Naive B cell (primary cell): ENCODE data around the gene DNM1. TPM values are rescaled to one million over a fixed set of nuclear protein-coding genes. Genes with fewer than 3 reads are reported as not detected.

Experiments used
- ATAC-seq, 2 donors: fragments of 150-1000 bp; cut with Tn5 transposase; 2 replicates each; pipeline ENCODE4 v1.10.0; 2021; ENCODE audit warnings: low read depth in 2 of 2, mild to moderate bottlenecking in 2 of 2, moderate library complexity in 2 of 2
- DNase-seq: peaks from one replicate; pipeline ENCODE4 v3.0.0; 2022
- H3K27ac Mint-ChIP-seq, 6 donors: one replicate each; pipeline ENCODE4 v1.8.0; 2020 to 2022; ENCODE audit warnings: mild to moderate bottlenecking in 6 of 6, mixed read lengths in 6 of 6, moderate library complexity in 5 of 6, inconsistent platforms in 2 of 6
- H3K27me3 Mint-ChIP-seq, 3 donors: one replicate each; pipeline ENCODE4 v1.8.0; 2021 to 2022; ENCODE audit warnings: mixed read lengths in 3 of 3, mild to moderate bottlenecking in 1 of 3
- H3K36me3 Mint-ChIP-seq, 2 donors: one replicate each; pipeline ENCODE4 v1.8.0; 2020 to 2022; ENCODE audit warnings: mixed read lengths in 2 of 2, inconsistent platforms in 1 of 2, mild to moderate bottlenecking in 1 of 2
- H3K4me1 Mint-ChIP-seq, 3 donors: one replicate each; pipeline ENCODE4 v1.8.0; 2020 to 2022; ENCODE audit warnings: mixed read lengths in 3 of 3, inconsistent platforms in 1 of 3, mild to moderate bottlenecking in 1 of 3, moderate library complexity in 1 of 3
- H3K4me3 Mint-ChIP-seq, 8 donors: one replicate each; pipeline ENCODE4 v1.8.0; 2020 to 2022; ENCODE audit warnings: mild to moderate bottlenecking in 8 of 8, mixed read lengths in 8 of 8, moderate library complexity in 8 of 8, inconsistent platforms in 2 of 8
- H3K9me3 Mint-ChIP-seq, 7 donors: one replicate each; pipeline ENCODE4 v1.8.0; 2020 to 2022; ENCODE audit warnings: mixed read lengths in 7 of 7, mild to moderate bottlenecking in 5 of 7, inconsistent platforms in 2 of 7, moderate library complexity in 1 of 7
- polyA plus RNA-seq, 6 donors: library from polyadenylated mRNA; unstranded; fragments of 300-500 nt; fragmentation: Illumina TruSeq; gene quantifications; one replicate each; pipeline ENCODE4 v1.2.3, GENCODE V29; 2021; ENCODE audit warnings: low read depth in 6 of 6

DNM1 gene
- polyA plus RNA-seq, 6 donors from 2014 or later: 0.15 to 0.49 (median 0.20) TPM; not detected in 2

DNA sequence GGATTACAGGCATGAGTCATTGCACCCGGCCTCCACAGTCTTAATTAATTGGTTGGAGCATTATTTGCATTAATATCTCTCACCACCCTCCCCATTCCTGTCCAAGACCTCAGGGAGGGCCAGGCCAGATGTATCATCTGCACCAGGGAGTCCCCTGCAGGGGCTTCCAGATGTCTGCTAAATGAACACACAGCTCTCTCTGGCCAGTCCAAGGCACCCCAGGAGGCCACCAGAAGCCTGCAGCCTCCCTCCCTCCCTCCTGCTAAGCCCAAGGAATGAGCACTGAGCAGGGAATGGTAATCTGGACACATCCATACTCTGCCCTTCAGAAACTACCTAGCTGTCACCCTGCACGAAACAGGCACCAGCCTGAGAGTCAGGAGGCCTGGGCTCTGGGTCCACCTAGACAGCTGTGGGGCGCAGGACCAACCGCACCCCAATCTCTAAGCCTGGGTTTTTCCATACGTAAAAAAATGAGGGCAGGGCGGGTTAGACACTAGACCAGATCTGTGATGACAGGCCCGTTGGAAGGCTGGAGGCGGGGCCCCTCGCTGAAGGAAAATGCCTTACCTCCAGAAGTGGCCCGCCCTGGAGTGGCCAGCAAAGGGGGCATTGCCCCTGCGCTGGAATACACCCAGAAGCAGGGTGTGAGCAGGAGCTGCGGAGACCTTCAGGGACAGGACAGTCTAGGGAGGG, 20.1 kb upstream of the DNM1 start:
- H3K27ac Mint-ChIP-seq: peak overlapping the region in 1 of 6 donors; percentile 44
- no peak overlapping the region for H3K4me3 Mint-ChIP-seq
- H3K9me3 Mint-ChIP-seq: peaks cover 0 to 2% (median 0%) of the 10 kb centered on the region in 7 donors
- H3K27me3 Mint-ChIP-seq: no peaks in the 10 kb centered on the region
- H3K36me3 Mint-ChIP-seq: peaks cover 0 to 17% of the 10 kb centered on the region in 2 donors
- H3K4me1 Mint-ChIP-seq: peaks cover 5 to 23% (median 10%) of the 10 kb centered on the region in 3 donors
- no peak for DNase-seq
- ATAC-seq: no peak

DNA sequence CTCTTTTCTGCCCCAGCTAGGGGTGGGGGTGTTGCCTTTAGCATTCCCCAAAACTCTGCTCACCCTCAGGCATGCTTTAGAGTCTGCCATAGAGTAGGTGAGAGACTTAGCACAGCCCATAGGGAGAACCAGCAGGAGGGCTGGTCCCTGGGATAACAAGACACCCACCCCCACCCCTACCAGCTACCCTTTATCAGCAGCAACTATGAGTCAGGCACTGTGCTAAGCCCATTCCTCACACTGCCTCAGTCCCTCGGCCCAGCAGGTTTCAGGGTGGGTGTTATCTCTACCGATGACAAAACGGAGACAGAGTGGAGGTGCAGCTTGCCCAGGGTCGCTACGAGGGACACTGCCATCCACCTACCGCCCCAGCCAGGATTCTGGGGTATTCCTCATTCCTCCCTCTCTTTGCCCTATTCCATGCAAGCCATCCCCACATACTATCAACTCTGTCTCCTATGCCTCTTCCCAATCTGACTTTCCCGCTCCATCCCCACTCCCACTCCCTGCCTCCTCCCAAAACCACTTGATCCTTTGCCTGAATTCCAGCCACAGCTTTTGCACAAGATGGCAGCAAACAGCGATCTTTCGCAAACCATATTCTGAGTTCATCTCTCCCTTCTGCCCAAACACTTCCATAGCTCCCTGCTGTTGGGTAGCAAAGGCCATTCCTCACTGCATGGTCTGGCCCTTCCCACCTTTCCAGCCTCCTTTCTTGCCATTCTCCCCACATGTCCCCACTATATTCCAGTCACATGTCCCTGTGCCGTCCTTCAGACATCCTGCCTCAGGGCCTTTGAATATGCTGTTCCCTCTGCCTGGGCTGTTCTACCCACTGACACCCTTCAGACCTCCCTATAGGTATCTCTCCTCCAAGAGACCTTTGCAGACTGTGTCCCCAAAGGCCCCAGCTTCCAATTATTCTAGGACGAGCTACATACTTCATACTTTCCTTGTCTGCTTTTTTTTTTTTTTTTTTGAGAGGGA, 16.9 kb upstream of the DNM1 start:
- DNase-seq: no peak
- H3K36me3 Mint-ChIP-seq: peaks cover 0 to 17% of the 10 kb centered on the region in 2 donors

DNA sequence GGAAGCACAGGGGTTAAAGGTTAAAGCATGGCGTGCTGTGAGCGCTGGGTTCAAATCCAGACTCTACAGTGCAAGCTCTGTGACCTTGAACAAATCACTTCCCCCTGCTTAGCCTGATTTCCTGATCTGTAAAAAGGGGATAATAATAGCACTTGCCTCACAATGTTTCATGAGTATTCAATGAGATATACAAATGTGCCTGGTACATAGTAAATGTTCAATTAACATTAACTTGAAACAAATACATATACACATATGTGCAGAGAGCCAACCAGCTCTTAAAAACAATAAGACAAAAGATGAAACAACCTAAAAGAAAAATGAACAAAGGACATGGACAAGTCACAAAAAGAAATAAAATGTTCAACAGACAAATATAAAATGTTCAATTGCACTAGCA, 15.8 kb upstream of the DNM1 start:
- Mint-ChIP-seq H3K36me3 (peaks cover 0 to 13% of the 10 kb centered on the region in 2 donors), H3K27ac (no peak overlapping the region), H3K9me3 (no peaks in the 10 kb centered on the region), H3K4me3 (peak overlapping the region in 1 of 8 donors; percentile 75), H3K27me3 (no peaks in the 10 kb centered on the region), H3K4me1 (peaks cover 19 to 46% (median 35%) of the 10 kb centered on the region in 3 donors)
- no peak for ATAC-seq
- DNase-seq: no peak

More for the DNA sequence above, 16.9 kb upstream of the DNM1 start:
- no peak overlapping the region for H3K27ac Mint-ChIP-seq
- no peaks in the 10 kb centered on the region for H3K27me3 Mint-ChIP-seq
- H3K4me1 Mint-ChIP-seq: peaks cover 15 to 44% (median 30%) of the 10 kb centered on the region in 3 donors
- peak overlapping the region in 1 of 8 donors; percentile 8 for H3K4me3 Mint-ChIP-seq
- no peaks in the 10 kb centered on the region for H3K9me3 Mint-ChIP-seq
- ATAC-seq: no peak

DNA sequence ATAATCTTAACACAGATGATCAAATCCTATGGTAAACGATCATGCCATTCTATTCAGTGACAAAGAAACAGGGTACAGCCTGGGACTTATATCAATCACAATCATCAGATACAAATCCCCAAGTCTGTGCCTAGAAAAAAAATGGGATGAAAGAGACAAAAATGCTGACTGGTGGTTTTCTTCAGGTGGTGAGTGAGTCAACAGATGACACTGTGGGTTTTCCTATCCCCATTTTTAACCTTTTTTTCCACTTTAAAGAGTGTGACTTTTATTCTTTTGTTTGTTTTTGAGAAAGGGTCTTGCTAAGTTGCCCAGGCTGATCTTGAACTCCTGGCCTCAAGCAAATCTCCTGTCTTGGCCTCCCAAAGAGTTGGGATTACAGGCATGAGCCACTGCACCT, 15.0 kb upstream of the DNM1 start:
- Mint-ChIP-seq H3K4me3 (peak overlapping the region in 1 of 8 donors; percentile 75), H3K36me3 (peaks cover 0 to 8% of the 10 kb centered on the region in 2 donors), H3K27me3 (no peaks in the 10 kb centered on the region), H3K4me1 (peaks cover 19 to 47% (median 36%) of the 10 kb centered on the region in 3 donors), H3K27ac (no peak overlapping the region), H3K9me3 (no peaks in the 10 kb centered on the region)
- no peak for ATAC-seq
- DNase-seq: no peak

DNA sequence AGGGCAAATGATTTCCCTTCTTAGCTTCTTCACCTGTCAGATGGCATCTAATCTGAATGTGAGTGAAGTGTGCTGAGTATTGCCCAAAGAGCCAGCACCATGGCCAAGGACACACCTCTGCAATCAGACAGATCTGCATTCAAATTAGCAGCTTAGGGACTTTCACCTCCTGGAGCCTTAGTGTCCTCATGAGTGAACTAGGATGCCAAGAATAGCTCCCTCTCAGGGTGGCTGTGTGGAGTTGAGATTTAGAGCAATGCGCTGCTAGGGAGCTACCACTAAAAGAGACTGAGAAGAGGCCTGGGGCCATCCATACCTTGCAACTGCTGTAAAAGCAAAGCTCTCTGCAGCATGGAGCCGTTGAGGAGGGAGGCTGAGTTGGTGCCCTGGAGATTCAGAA, 13.2 kb upstream of the DNM1 start:
- Mint-ChIP-seq H3K36me3 (peaks cover 0 to 8% of the 10 kb centered on the region in 2 donors), H3K9me3 (no peaks in the 10 kb centered on the region), H3K27me3 (no peaks in the 10 kb centered on the region), H3K4me3 (peak overlapping the region; percentile 84 to 97 (median 92)), H3K27ac (peak overlapping the region in 4 of 6 donors; percentile 52 to 86 (median 78)), H3K4me1 (peaks cover 19 to 48% (median 36%) of the 10 kb centered on the region in 3 donors)
- ATAC-seq (no peak), DNase-seq (no peak)

DNA sequence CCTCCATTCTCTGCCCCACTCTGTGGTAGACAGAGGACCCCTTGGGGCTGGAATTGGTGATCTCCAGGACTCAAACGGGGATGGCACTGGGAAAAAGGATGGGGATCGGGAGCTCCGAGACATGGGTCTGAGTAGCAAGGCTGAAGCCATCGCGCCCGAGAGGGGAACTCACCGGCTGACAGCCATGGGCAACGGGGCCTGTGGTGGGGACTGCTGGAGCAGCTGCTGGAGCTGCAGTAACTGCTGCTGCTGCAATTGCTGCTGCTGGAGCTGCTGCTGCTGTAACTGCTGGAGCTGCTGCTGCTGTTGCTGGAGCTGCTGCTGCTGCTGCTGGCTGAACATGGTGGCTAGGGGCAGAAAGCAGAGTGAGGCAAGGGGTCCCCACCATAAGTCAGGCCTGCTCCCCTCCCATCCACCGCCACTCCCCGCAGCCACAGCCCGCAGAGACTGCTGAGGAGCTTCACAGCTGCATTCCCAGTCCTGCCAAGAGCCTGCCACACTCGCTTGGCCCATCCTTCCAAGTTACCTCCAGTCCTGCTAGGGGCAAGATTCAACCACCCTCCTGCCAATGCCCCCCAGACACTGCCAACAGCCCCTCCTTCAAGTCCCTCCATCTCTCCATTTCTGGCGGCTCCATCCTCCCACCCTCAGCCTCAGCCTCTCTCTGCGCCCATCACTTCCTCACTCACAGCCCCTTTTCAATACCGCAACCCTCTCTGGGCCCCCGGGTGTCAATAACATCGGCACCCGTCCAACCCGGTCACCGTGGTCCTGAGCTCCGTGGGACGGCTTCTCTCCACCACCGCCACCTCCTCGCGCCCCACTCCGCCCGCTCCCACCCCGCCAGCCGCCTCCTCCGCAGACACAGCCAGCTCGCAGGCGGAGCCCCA, 12.4 kb upstream of the DNM1 start:
- Mint-ChIP-seq H3K4me3 (peak overlapping the region; percentile 84 to 97 (median 94)), H3K36me3 (peaks cover 0 to 8% of the 10 kb centered on the region in 2 donors), H3K27ac (peak overlapping the region; percentile 81 to 99 (median 94)), H3K4me1 (peaks cover 19 to 48% (median 36%) of the 10 kb centered on the region in 3 donors), H3K27me3 (no peaks in the 10 kb centered on the region), H3K9me3 (no peaks in the 10 kb centered on the region)
- DNase-seq (no peak), ATAC-seq (peak; percentile 43 to 59)

DNA sequence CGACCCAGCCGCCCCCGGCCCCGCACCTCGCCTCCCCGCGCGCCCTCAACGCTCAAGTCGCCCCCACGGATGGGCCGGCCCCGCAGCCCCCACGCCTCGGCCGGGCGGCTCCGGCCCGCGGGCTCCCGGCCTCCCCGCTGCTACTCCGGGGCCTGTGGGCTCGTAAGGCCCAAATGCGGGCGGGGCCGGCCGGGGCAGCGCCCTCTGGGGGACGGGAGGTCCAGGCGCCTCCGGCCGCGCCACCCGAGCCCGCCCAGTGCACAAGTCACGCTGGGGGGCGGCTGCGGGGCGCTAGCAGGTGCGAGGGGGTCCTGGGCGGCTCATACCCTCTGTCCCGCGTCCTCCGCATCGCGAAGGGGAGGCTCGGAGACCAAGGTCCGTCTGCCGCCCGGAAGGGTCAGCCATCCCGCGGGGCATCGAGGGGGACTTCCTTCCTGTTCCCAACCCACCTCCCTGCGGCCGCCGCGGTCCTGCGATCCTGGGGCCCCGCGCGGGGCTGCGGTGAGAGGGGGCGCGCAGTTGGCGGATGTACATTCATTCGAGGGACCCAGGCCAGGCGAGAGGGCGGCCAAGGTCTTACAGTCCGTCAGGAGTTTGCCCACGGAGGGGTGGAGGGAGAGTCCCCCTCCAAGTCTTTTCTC, 11.7 kb upstream of the DNM1 start, which contains the start of gene CIZ1:
Gene CIZ1 (minus strand): TSS at position 167 of the 641 bp plus-strand sequence. CDS start 715 bp downstream, outside the sequence.
- Mint-ChIP-seq H3K27ac (peak within 1 kb of the TSS; percentile 81 to 99 (median 94)), H3K36me3 (peaks cover 0 to 3% of the 10 kb centered on the region in 2 donors), H3K27me3 (no peaks in the 10 kb centered on the region), H3K4me3 (peak within 1 kb of the TSS; percentile 84 to 97 (median 96)), H3K9me3 (no peaks in the 10 kb centered on the region), H3K4me1 (peaks cover 14 to 45% (median 36%) of the 10 kb centered on the region in 3 donors)
- ATAC-seq: peak; percentile 83 to 97
- peak; percentile 81 for DNase-seq

DNA sequence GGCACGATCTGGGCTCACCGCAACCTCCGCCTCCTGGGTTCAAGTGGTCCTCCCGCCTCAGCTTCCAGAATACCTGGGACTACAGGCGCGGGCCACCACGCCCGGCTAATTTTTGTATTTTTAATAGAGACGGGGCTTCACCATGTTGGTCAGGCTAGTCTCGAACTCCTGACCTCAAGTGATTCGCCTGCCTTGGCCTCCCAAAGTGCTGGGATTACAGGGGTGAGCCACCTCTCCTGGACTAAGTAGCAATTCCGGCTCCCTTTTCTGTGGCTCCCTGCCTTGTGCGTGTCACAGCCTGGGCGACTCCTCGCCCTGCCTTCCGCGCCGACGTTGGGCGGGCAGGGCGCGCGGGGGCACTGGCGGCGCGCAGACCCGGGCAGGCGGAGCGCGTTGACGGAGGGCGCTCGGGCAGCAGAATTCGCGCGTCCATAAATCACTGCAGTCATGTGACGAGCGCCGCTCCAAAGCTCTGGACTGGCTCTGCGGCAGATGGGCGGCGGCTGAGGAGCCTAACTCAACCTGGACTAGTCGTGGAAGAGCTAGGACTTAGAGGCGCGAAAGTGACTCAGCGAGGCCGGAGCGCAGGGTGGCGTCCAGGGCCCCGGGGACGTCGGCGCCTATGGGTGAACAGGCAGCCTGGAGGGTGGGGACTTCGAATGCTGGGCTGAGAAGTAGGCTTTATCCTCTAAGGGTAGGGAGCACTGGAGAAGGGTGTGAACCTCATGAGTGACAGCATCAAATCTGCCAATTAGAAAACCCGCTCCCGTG, 10.4 kb upstream of the DNM1 start:
- no peaks in the 10 kb centered on the region for H3K9me3 Mint-ChIP-seq
- ATAC-seq: peak in 1 of 2 donors; percentile 77
- peaks cover 14 to 35% (median 29%) of the 10 kb centered on the region in 3 donors for H3K4me1 Mint-ChIP-seq
- no peaks in the 10 kb centered on the region for H3K36me3 Mint-ChIP-seq
- H3K27ac Mint-ChIP-seq: peak overlapping the region in 3 of 6 donors; percentile 47 to 92 (median 88)
- no peaks in the 10 kb centered on the region for H3K27me3 Mint-ChIP-seq
- DNase-seq: peak; percentile 58
- H3K4me3 Mint-ChIP-seq: peak overlapping the region; percentile 20 to 92 (median 82)

DNA sequence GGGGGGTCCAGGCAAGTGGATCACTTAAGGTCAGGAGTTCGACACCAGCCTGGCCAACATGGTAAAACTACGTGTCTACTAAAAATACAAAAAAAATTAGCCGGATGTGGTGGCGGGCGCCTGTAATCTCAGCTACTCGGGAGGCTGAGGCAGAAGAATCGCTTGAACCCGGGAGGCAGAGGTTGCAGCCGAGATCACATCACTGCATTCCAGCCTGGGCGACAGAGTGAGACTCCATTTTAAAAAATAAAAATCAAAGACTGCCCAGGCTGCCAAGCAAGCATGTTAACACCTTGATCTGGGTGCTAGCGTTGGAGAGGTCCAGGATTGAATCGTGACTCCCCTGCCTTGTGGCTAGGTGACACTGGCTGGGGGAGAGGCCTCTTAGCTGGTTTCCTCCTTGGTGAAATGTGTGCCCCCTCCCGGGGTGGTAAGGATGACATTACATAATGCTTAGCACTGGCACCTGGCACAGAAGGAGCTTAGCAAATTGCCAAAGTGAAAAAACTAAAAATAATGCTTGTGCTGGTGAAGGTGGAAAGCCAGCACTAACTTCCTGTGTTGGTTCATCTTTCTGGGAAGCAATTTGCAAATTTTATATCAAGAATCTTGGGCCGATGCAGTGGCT, 9.6 kb upstream of the DNM1 start:
- no peak overlapping the region for H3K27ac Mint-ChIP-seq
- H3K9me3 Mint-ChIP-seq: no peaks in the 10 kb centered on the region
- H3K36me3 Mint-ChIP-seq: no peaks in the 10 kb centered on the region
- DNase-seq: no peak
- H3K4me3 Mint-ChIP-seq: peak overlapping the region in 5 of 8 donors; percentile 15 to 92 (median 82)
- no peaks in the 10 kb centered on the region for H3K27me3 Mint-ChIP-seq
- no peak for ATAC-seq
- peaks cover 14 to 31% (median 29%) of the 10 kb centered on the region in 3 donors for H3K4me1 Mint-ChIP-seq

DNA sequence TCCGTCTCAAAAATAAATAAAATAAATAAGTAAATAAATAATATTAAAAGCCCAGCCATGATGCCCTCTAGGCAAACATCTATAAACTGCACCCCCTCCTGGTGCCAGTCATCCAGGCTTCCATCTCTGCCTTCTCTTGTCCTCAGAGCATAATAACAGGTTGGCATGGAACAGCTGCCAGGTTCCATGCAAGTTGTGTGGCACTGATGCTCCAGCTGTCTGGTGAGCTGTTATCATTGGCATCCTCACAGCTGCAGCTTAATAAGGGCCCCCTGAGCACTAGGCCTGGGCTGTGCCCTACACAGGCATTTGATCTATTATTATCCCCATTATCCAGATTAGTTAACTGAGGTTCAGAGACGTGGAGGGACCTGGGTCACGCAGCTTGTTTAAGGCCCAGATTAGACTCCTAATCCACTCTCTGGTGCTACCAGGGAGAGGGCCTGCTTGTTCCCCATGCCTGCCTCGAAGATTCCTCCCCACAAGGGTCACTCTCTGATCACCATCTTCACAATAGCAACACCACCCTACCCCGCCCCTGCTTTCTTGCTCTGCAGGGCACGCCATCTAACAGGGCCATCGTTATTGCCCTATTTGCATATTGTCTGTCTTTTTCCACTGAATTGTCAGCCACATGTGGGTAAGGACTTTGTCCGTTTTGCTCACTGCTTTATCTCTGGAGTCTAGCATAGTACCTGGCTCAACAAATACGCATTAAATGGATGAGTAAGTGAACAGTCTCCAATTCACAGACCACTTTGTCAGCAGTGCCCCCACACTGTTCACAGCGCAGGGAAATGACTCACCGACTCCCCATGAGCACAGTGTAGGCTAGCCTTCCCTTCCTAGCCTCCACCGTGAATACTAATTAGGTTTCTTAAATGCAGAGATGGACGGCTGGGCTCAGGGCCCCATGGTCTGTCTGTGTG, 1.5 kb upstream of the DNM1 start:
- no peaks in the 10 kb centered on the region for H3K36me3 Mint-ChIP-seq
- H3K4me1 Mint-ChIP-seq: peaks cover 7 to 11% (median 8%) of the 10 kb centered on the region in 3 donors
- no peak for ATAC-seq
- no peak for DNase-seq
- H3K9me3 Mint-ChIP-seq: no peaks in the 10 kb centered on the region
- peak overlapping the region in 2 of 8 donors; percentile 15 to 73 for H3K4me3 Mint-ChIP-seq
- H3K27ac Mint-ChIP-seq: peak overlapping the region in 2 of 6 donors; percentile 63 to 64
- H3K27me3 Mint-ChIP-seq: peaks cover 5 to 22% (median 19%) of the 10 kb centered on the region in 3 donors
